OCI-LY7 (cell line): ENCODE measurements around the gene C4orf50.

Source experiments
- CTCF ChIP-seq: fragments of 200-600 bp; sonication (generic); conservative IDR thresholded peaks from 2 replicates; pipeline ENCODE4 v1.5.1; 2014; ENCODE audit warnings: mild to moderate bottlenecking, antibody characterized with exemption, low read length, moderate library complexity, mixed read lengths
- EZH2phosphoT487 ChIP-seq: fragments of 200-600 bp; sonication (generic); IDR thresholded peaks from 2 replicates; pipeline ENCODE4 v1.6.1; 2018; ENCODE audit warnings: low read depth, borderline replicate concordance, mild to moderate bottlenecking, mixed run types, antibody characterized with exemption, low read length, moderate library complexity, mixed read lengths

GRCh38 chr4:5990446-5991160 lies 27.6 kb downstream of the C4orf50 start:
- TF ChIP-seq CTCF (no peak), EZH2phosphoT487 (no peak)
